Small intestine (tissue), 7 donors: ENCODE results near the gene CLPTM1L. TPM values are rescaled to one million over a fixed set of nuclear protein-coding genes. Genes with fewer than 3 reads are reported as not detected.
A peak's percentile ranks its signal among the peaks of the same experiment; 100 is the strongest.

Experiments used
- DNase-seq, 2 donors: peaks; one replicate each; pipeline versions ENCODE4 v3.0.0 to v3.0.0-alpha.2; 2013
- FAIRE-seq: peaks from 2 replicates; lab custom pipeline; 2012; peaks lifted over from hg19 to GRCh38; lab: Jason Lieb, UNC
- H3K27ac ChIP-seq, 3 donors: one replicate each; pipeline ENCODE4 v1.5.1; 2013; ENCODE audit warnings: low read length in 2 of 3, mild to moderate bottlenecking in 2 of 3, control low read depth in 1 of 3, inconsistent platforms in 1 of 3, low read depth in 1 of 3, moderate library complexity in 1 of 3
- H3K27me3 ChIP-seq, 3 donors: one replicate each; pipeline ENCODE4 v1.6.1; 2013; ENCODE audit warnings: low read length in 3 of 3, inconsistent platforms in 1 of 3; ENCODE audit not compliant: control insufficient read depth in 3 of 3, insufficient read depth in 3 of 3
- H3K36me3 ChIP-seq, 3 donors: one replicate each; pipeline ENCODE4 v1.6.1; 2013; ENCODE audit warnings: low read length in 3 of 3, inconsistent platforms in 1 of 3, low read depth in 1 of 3, mild to moderate bottlenecking in 1 of 3, moderate library complexity in 1 of 3; ENCODE audit not compliant: control insufficient read depth in 3 of 3, insufficient read depth in 2 of 3
- H3K4me1 ChIP-seq, 3 donors: one replicate each; pipeline ENCODE4 v1.6.1; 2013; ENCODE audit warnings: low read length in 2 of 3, inconsistent platforms in 1 of 3, low read depth in 1 of 3, mild to moderate bottlenecking in 1 of 3, moderate library complexity in 1 of 3; ENCODE audit not compliant: control insufficient read depth in 3 of 3, insufficient read depth in 2 of 3
- H3K4me3 ChIP-seq, 3 donors: one replicate each; pipeline ENCODE4 v1.5.1; 2013; ENCODE audit warnings: low read length in 3 of 3, control low read depth in 1 of 3, inconsistent platforms in 1 of 3, low read depth in 1 of 3, mild to moderate bottlenecking in 1 of 3, moderate library complexity in 1 of 3
- H3K9me3 ChIP-seq, 2 donors: one replicate each; pipeline ENCODE4 v1.6.1; 2013; ENCODE audit warnings: low read depth in 1 of 2, low read length in 1 of 2; ENCODE audit not compliant: control insufficient read depth in 2 of 2, insufficient read depth in 1 of 2
- WGBS, 3 donors: extraction: QIAGEN DNeasy Blood & Tissue Kit; methylation state at CpG; one replicate each; pipeline ENCODE4 v1.1.7; 2013; 5-methylcytosine and 5-hydroxymethylcytosine counted together
- polyA plus RNA-seq, 4 donors: library from polyadenylated mRNA; stranded (reverse) in 3 of 4; unstranded in 1 of 4; fragments of 200-250 nt in 3 of 4; fragments of 120-200 nt in 1 of 4; gene quantifications; one replicate each; pipeline versions ENCODE4 v1.2.1 to v1.2.3, GENCODE V29; 2013
- donor health status: healthy with polysubstance abuse.
- donor health status: control.
- donor health status: control.
- donor health status: Bipolar disorder and iron deficiency.
- donor health status: healthy.

Gene CLPTM1L
- polyA plus RNA-seq, 4 donors: 45.8 to 99.7 (median 75.6) TPM

GRCh38 chr5:1383344-1383743, 38.4 kb upstream of the CLPTM1L start:
- Histone ChIP-seq H3K27me3 (peaks cover 0 to 16% (median 0%) of the 10 kb centered on the region in 3 donors), H3K9me3 (peaks cover 0 to 19% of the 10 kb centered on the region in 2 donors), H3K27ac (no peak overlapping the region), H3K4me3 (no peak overlapping the region), H3K4me1 (peaks cover 0 to 13% (median 0%) of the 10 kb centered on the region in 3 donors), H3K36me3 (no peaks in the 10 kb centered on the region)
- DNase-seq: no peak
- no peak for FAIRE-seq
- WGBS, 3 donors: 44 to 77% (median 60%) methylated on average over 17 of the region's 17 CpGs

GRCh38 chr5:1382248-1382700, 37.4 kb upstream of the CLPTM1L start:
- no peak for FAIRE-seq
- Histone ChIP-seq H3K4me3 (no peak overlapping the region), H3K27ac (no peak overlapping the region), H3K9me3 (peaks cover 0 to 21% of the 10 kb centered on the region in 2 donors), H3K4me1 (peaks cover 0 to 13% (median 0%) of the 10 kb centered on the region in 3 donors), H3K36me3 (no peaks in the 10 kb centered on the region), H3K27me3 (peaks cover 0 to 13% (median 0%) of the 10 kb centered on the region in 3 donors)
- DNase-seq: no peak
- 85 to 96% (median 90%) methylated on average over 16 to 18 of the region's 18 CpGs for WGBS, 3 donors

DNA sequence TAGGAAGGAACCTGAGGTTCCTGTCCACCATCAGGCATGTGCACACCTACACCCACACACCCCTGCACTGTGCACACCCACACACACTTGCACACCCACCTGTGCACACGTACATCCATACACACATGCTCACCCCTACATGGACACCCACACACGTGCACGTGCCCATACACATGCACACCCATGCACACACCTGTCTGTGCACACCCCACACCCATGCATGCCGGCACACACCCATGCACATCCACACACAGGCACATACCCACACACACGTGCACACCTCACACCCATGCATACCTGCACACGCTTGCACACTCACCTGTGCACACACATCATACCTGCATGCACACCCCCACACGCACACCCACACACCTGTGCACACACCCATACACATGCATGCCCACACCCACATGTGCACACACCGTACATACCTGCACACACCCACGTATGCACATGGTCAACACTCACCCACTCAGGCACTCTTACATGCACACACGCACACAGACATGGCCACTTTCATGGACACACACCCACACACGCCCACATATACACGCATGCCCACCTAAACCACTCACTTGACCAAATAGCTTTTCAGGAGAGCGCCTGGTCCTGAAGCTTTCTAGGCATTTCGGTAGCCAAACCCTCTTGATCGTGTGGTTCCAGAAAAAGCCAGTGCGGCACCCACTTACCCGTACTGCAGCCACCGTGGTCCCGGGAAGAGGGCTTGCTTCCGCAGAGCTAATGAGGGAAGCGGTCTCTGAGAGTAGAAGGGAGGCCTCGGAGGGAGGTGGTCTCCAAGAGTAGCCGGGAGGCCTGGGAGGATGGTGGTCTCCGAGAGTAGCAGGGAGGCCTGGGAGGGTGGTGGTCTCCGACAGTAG, 36.7 kb upstream of the CLPTM1L start:
- Histone ChIP-seq H3K36me3 (no peaks in the 10 kb centered on the region), H3K9me3 (peaks cover 0 to 21% of the 10 kb centered on the region in 2 donors), H3K4me3 (no peak overlapping the region), H3K27ac (no peak overlapping the region), H3K27me3 (peaks cover 0 to 6% (median 0%) of the 10 kb centered on the region in 3 donors), H3K4me1 (peaks cover 0 to 13% (median 0%) of the 10 kb centered on the region in 3 donors)
- no peak for FAIRE-seq
- 86 to 92% (median 89%) methylated on average over 25 of the region's 25 CpGs for WGBS, 3 donors
- no peak for DNase-seq

- FAIRE-seq (no peak), DNase-seq (peak in 1 of 2 donors; percentile 63)
- Histone ChIP-seq H3K9me3 (peaks cover 0 to 21% of the 10 kb centered on the region in 2 donors), H3K27me3 (peaks cover 0 to 5% (median 0%) of the 10 kb centered on the region in 3 donors), H3K27ac (no peak overlapping the region), H3K36me3 (no peaks in the 10 kb centered on the region), H3K4me3 (no peak overlapping the region), H3K4me1 (peaks cover 0 to 13% (median 0%) of the 10 kb centered on the region in 3 donors)
- 75 to 83% (median 77%) methylated on average over 12 of the region's 12 CpGs for WGBS, 3 donors
Observed at GRCh38 chr5:1380910-1381309, 36.0 kb upstream of the CLPTM1L start.

GRCh38 chr5:1380011-1380817, 35.3 kb upstream of the CLPTM1L start:
- Histone ChIP-seq H3K27ac (no peak overlapping the region), H3K9me3 (peaks cover 0 to 21% of the 10 kb centered on the region in 2 donors), H3K36me3 (no peaks in the 10 kb centered on the region), H3K4me1 (peaks cover 0 to 9% (median 0%) of the 10 kb centered on the region in 3 donors), H3K4me3 (no peak overlapping the region), H3K27me3 (peaks cover 0 to 10% (median 0%) of the 10 kb centered on the region in 3 donors)
- DNase-seq: peak; percentile 48 to 81
- FAIRE-seq: no peak
- WGBS, 3 donors: 17 to 21% (median 18%) methylated on average over 34 of the region's 34 CpGs

DNA sequence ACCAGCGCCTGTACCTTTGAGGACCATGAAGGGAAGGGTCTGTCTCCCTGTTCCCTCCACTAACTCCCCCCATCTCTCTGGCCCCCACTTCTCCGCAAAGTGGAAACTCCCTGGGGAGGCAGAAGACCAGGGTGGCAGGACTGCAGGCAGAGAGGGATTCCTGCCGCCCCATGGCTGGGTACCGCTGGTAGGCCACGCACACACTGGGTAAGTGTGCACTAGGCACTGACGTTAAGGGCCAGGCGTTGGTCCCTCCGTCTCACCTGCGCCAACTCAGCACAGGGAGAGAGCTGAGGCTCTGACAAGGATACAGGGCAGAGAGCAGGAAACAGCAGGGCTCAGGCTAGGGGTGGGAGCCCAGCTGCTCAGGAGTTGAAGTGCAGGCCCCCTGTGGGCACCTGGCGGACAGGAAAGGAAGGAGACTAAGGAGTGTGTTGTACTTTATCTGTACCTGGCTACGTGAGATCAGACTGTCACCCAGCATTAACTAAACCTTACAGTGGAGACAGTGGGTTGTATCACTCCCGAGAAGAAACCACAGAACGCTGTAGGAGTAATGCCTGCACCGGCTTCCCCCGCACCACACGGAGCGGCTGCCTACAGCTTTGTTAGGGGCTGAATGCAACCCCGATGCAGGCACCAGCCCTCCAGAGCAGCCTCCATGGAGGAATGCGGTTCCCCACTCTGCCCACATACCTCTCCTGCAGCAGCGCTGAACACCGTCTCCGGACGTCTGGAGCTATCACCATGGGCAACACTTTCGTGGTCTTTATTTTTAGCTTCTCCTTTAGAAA, 34.2 kb upstream of the CLPTM1L start:
- WGBS, 3 donors: 90 to 97% (median 90%) methylated on average over 24 of the region's 24 CpGs
- DNase-seq (no peak), FAIRE-seq (no peak)
- Histone ChIP-seq H3K4me3 (no peak overlapping the region), H3K9me3 (peaks cover 0 to 21% of the 10 kb centered on the region in 2 donors), H3K36me3 (no peaks in the 10 kb centered on the region), H3K27ac (no peak overlapping the region), H3K27me3 (peaks cover 0 to 13% (median 0%) of the 10 kb centered on the region in 3 donors), H3K4me1 (peaks cover 0 to 8% (median 0%) of the 10 kb centered on the region in 3 donors)

DNA sequence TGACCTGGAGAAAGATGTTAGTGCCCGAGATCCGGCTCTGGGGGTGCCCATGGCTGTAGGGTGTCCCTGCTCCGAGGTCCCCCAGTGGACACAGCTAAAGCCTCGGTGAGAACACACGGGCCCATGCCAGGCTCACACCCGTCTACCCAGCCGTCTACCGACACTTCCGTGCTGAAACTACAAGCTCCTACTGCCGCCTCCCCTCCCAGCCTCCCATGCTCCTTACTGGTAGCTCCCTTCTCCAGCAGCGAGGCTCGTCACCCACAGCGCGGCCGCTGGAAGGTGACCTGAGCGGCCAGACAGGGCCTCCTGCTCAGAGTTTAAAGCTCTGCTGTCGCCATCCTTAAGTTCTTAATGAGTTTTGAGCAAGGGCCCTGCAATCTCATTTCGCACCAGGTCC, 33.2 kb upstream of the CLPTM1L start:
- peaks cover 0 to 8% (median 0%) of the 10 kb centered on the region in 3 donors for H3K4me1 ChIP-seq
- H3K4me3 ChIP-seq: no peak overlapping the region
- H3K27me3 ChIP-seq: peaks cover 0 to 13% (median 0%) of the 10 kb centered on the region in 3 donors
- H3K9me3 ChIP-seq: peaks cover 0 to 21% of the 10 kb centered on the region in 2 donors
- no peaks in the 10 kb centered on the region for H3K36me3 ChIP-seq
- 89 to 95% (median 93%) methylated on average over 18 of the region's 18 CpGs for WGBS, 3 donors
- H3K27ac ChIP-seq: no peak overlapping the region
- no peak for DNase-seq
- no peak for FAIRE-seq
